Measurements from ENCODE around the gene NKD1. TPM values are rescaled to one million over a fixed set of nuclear protein-coding genes. Genes with fewer than 3 reads are reported as not detected.

Gene NKD1
- total RNA-seq, 4 donors from 2014 or later, result 1.8 to 9.1 (median 2.6) TPM

DNA sequence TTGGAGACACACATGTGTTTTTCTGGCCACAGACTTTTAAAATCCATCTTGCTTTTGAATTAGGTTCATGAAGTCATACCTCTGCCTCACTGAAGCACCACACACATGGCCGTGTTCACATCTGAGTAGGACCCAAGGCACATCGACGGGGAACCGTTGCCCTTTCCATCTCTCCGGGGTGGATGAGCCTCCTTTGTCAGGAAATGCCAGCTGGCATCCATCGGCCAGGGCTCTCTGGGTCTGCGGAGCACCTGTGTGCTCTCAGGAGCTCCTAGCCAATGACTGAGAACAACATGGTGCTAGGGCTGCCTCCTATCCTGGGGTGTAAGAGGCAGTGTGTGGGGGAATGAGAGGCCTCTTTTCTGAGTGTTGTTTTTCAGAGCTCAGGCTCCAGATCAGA, 24.5 kb upstream of the NKD1 start:
- no peaks in the 10 kb centered on the region for H3K4me1 ChIP-seq
- H3K27me3 ChIP-seq, result peaks cover 8% of the 10 kb centered on the region
- no peaks in the 10 kb centered on the region for H3K9me3 ChIP-seq
- TF ChIP-seq, protein P1, sequence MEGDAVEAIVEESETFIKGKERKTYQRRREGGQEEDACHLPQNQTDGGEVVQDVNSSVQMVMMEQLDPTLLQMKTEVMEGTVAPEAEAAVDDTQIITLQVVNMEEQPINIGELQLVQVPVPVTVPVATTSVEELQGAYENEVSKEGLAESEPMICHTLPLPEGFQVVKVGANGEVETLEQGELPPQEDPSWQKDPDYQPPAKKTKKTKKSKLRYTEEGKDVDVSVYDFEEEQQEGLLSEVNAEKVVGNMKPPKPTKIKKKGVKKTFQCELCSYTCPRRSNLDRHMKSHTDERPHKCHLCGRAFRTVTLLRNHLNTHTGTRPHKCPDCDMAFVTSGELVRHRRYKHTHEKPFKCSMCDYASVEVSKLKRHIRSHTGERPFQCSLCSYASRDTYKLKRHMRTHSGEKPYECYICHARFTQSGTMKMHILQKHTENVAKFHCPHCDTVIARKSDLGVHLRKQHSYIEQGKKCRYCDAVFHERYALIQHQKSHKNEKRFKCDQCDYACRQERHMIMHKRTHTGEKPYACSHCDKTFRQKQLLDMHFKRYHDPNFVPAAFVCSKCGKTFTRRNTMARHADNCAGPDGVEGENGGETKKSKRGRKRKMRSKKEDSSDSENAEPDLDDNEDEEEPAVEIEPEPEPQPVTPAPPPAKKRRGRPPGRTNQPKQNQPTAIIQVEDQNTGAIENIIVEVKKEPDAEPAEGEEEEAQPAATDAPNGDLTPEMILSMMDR (IDR thresholded peaks at IDR 0.05), result no peak
- no peak for TF ChIP-seq POLR2A (IDR thresholded peaks at IDR 0.05)
- TF ChIP-seq POLR2AphosphoS5 (IDR thresholded peaks at IDR 0.05), result no peak
- no peak for TF ChIP-seq EP300 (IDR thresholded peaks at IDR 0.05)
- H3K27ac ChIP-seq, result no peak overlapping the region
- DNase-seq (ENCODE audit: low spot score in 2 of 2), result no peak
- no peaks in the 10 kb centered on the region for H3K36me3 ChIP-seq
- 84% methylated on average over 7 of the region's 7 CpGs for WGBS
- H3K4me3 ChIP-seq, result no peak overlapping the region

DNA sequence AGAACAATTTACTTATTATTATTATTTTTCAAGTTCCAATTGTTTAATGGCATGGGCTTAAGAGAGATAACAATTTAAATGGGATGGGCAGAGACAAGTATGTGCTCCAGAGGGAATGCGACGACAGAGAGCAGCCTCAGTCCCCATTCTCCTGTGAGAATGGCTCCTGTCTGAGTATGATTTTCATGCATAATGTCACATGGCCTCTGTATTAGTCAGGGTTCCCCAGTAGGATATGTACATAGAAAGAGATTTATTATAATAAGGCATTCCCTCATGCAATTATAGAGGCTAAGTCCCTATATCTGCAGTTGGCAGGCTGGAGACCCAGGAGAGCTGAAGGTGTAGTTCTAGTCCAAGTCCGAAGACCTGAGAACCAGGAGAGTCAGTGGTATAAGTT, 22.9 kb upstream of the NKD1 start:
- Histone ChIP-seq H3K4me1 (no peaks in the 10 kb centered on the region), H3K27me3 (peaks cover 8% of the 10 kb centered on the region), H3K9me3 (no peaks in the 10 kb centered on the region), H3K36me3 (no peaks in the 10 kb centered on the region), H3K4me3 (no peak overlapping the region), H3K27ac (no peak overlapping the region)
- no peak for DNase-seq (ENCODE audit: low spot score in 2 of 2)
- 94% methylated on average over 3 of the region's 3 CpGs for WGBS
- TF ChIP-seq, protein P1 (IDR thresholded peaks at IDR 0.05), result no peak

DNA sequence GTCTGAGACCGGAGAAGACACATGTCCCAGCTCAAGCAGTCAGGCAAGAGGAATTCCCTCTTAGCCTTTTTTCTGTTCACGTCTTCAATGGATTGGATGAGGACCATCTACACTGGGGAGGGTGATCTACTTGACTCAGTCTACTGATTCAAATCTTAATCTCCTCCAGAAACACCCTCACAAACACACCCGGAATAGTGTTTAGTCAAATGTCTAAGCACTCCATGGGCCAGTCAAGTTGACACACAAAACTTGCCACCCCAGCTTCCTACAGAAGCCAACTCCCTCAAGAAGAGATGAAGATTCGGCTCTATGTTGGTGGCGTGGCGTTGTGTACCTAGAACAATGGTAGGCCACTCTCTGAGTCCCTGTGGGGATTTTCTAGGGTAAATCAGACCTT, 22.5 kb upstream of the NKD1 start:
- Histone ChIP-seq H3K36me3 (no peaks in the 10 kb centered on the region), H3K27ac (no peak overlapping the region), H3K9me3 (no peaks in the 10 kb centered on the region), H3K4me1 (no peaks in the 10 kb centered on the region), H3K27me3 (peaks cover 8% of the 10 kb centered on the region), H3K4me3 (no peak overlapping the region)
- WGBS, result 90% methylated on average over 6 of the region's 6 CpGs
- TF ChIP-seq, protein P1 (IDR thresholded peaks at IDR 0.05), result no peak
- no peak for DNase-seq (ENCODE audit: low spot score in 2 of 2)

DNA sequence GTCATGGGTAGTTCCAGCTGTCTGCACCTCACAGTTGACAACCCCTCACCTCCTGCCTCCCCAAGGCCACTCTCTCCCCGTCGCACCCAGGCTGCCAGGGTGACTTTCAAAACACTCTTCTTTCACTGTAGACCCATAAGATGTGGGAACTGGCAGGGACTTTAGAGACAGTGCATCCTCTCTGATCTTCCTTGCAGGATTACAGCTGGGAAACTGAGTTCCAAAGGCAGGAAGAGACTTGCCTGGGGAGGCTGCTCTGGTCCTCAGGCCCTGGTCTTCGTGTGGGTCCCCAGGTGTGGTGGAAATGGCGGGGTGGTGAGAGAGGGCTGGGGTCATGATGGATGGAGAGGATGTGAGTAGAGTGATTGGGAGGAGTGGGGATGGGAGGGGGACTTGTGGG, 21.9 kb upstream of the NKD1 start:
- H3K9me3 ChIP-seq, result no peaks in the 10 kb centered on the region
- 84% methylated on average over 4 of the region's 4 CpGs for WGBS
- H3K27me3 ChIP-seq, result peaks cover 8% of the 10 kb centered on the region
- no peaks in the 10 kb centered on the region for H3K36me3 ChIP-seq
- no peaks in the 10 kb centered on the region for H3K4me1 ChIP-seq
- no peak overlapping the region for H3K4me3 ChIP-seq
- no peak for DNase-seq (ENCODE audit: low spot score in 2 of 2)
- TF ChIP-seq, protein P1 (IDR thresholded peaks at IDR 0.05), result no peak
- TF ChIP-seq EP300 (IDR thresholded peaks at IDR 0.05) (no peak), POLR2AphosphoS5 (IDR thresholded peaks at IDR 0.05) (no peak), POLR2A (IDR thresholded peaks at IDR 0.05) (no peak)
- H3K27ac ChIP-seq, result no peak overlapping the region

DNA sequence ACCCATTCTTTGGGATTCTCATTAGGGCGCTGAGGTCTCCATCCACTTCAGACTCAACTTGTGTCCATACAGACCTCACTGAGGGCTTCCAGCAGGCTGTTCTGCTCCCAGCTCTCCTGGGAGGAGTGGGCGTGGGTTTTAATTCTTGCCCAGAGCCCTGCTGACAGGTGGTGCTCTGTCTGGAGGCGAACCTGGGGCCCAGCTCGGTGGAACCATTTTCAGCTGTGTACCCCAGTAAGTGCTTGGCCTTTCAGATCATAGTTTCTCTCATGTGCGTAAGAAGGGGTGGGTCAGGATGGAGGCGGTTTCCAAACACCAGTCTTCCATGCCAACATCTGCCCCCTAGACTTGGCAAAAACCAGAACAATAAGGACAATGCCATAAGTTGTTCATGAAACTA, 21.4 kb upstream of the NKD1 start:
- no peaks in the 10 kb centered on the region for H3K9me3 ChIP-seq
- DNase-seq (ENCODE audit: low spot score in 2 of 2), result no peak
- H3K4me1 ChIP-seq, result no peaks in the 10 kb centered on the region
- H3K27ac ChIP-seq, result no peak overlapping the region
- TF ChIP-seq EP300 (IDR thresholded peaks at IDR 0.05) (no peak), POLR2A (IDR thresholded peaks at IDR 0.05) (no peak), POLR2AphosphoS5 (IDR thresholded peaks at IDR 0.05) (no peak)
- TF ChIP-seq, protein P1 (IDR thresholded peaks at IDR 0.05), result no peak
- H3K4me3 ChIP-seq, result no peak overlapping the region
- WGBS, result 91% methylated on average over 6 of the region's 6 CpGs
- H3K36me3 ChIP-seq, result no peaks in the 10 kb centered on the region
- peaks cover 4% of the 10 kb centered on the region for H3K27me3 ChIP-seq
